HCT116 (cell line): ENCODE measurements around the gene CD300LD. TPM values are rescaled to one million over a fixed set of nuclear protein-coding genes. Genes with fewer than 3 reads are reported as not detected.

Experiments
- ATAC-seq: fragments of 200-7000 bp; cut with Tn5 transposase; 2 replicates; pipeline ENCODE4 v1.9.1; 2020; ENCODE audit warnings: mild to moderate bottlenecking, moderate library complexity
- BruUV-seq: library from RNA; stranded (reverse); fragments of 400-500 nt; replicated peaks from 2 replicates; lab custom pipeline; 2021; lab: Mats Ljungman, UMichigan
- CTCF ChIA-PET: fragments of 300-600 bp; sonication (Branson Sonifier 250); formaldehyde crosslinking; loops from one replicate; lab custom pipeline; 2021; ENCODE audit warnings: antibody characterized with exemption; lab: Charles Lee
- POLR2A ChIA-PET: fragments of 300-600, 350-600 bp; sonication (Branson Sonifier 250); formaldehyde crosslinking; loops from one replicate; lab custom pipeline; 2021; ENCODE audit warnings: antibody characterized with exemption; lab: Charles Lee
- RAD21 ChIA-PET, 2 experiments: fragments of 300-600 bp; sonication (Branson Sonifier 250); formaldehyde crosslinking; loops; one replicate each; lab custom pipeline; 2023; ENCODE audit warnings: low total read pairs in 2 of 2; ENCODE audit not compliant: uncharacterized antibody in 2 of 2, unreplicated experiment in 2 of 2, low non-redundant PET in 1 of 2; lab: Charles Lee
- DNase-seq: peaks from one replicate; pipeline ENCODE4 v3.0.0-alpha.2; 2010; ENCODE audit warnings: low read depth, low spot score
- H2AFZ ChIP-seq: fragments of 200-600 bp; shearing (Covaris generic), sonication (generic); 2 replicates; pipeline ENCODE4 v1.6.1; 2017; ENCODE audit warnings: low read depth, mixed run types, mixed read lengths, antibody characterized with exemption, low read length; ENCODE audit not compliant: poor library complexity, severe bottlenecking
- H3K27ac ChIP-seq: 2 replicates; pipeline ENCODE4 v1.5.1; 2012; ENCODE audit warnings: low read depth, low read length
- H3K27me3 ChIP-seq: fragments of 200-600 bp; sonication (generic); 2 replicates; pipeline ENCODE4 v1.6.1; 2016; ENCODE audit warnings: mixed run types, low read length, mixed read lengths; ENCODE audit not compliant: insufficient read depth
- H3K36me3 ChIP-seq, 2 experiments: fragments of 200-500 bp in 1 of 2; fragments of 200-600 bp in 1 of 2; sonication (Bioruptor generic) in 1 of 2; sonication (generic) in 1 of 2; 2 replicates each; pipeline versions ENCODE4 v1.5.1 to v1.6.1; 2014 to 2016; ENCODE audit warnings: low read length in 2 of 2, inconsistent platforms in 1 of 2, mixed read lengths in 1 of 2, mixed run types in 1 of 2; ENCODE audit not compliant: insufficient read depth in 2 of 2, control insufficient read depth in 1 of 2
- H3K4me1 ChIP-seq, 2 experiments: fragments of 200-600 bp in 1 of 2; sonication (generic) in 1 of 2; 2 replicates each; pipeline versions ENCODE4 v1.5.1 to v1.6.1; 2012 to 2017; ENCODE audit warnings: low read length in 2 of 2, inconsistent platforms in 1 of 2, mild to moderate bottlenecking in 1 of 2, mixed read lengths in 1 of 2, mixed run types in 1 of 2, moderate library complexity in 1 of 2; ENCODE audit not compliant: insufficient read depth in 2 of 2, control insufficient read depth in 1 of 2
- H3K4me2 ChIP-seq: fragments of 200-600 bp; sonication (generic); 2 replicates; pipeline ENCODE4 v1.6.1; 2017; ENCODE audit warnings: mixed run types, low read length, mixed read lengths
- H3K4me3 ChIP-seq, 2 experiments: fragments of 200-600 bp in 1 of 2; sonication (generic) in 1 of 2; replicated peaks in 1 of 2; 2 replicates each; pipeline ENCODE4 v1.5.1; 2011 to 2016; ENCODE audit warnings: low read length in 2 of 2, control low read depth in 1 of 2, low read depth in 1 of 2, mild to moderate bottlenecking in 1 of 2, mixed read lengths in 1 of 2, mixed run types in 1 of 2
- H3K79me2 ChIP-seq: fragments of 200-600 bp; sonication (generic); 2 replicates; pipeline ENCODE4 v1.6.1; 2017; ENCODE audit warnings: mild to moderate bottlenecking, mixed run types, low read length, moderate library complexity, mixed read lengths; ENCODE audit not compliant: insufficient read depth
- H3K9ac ChIP-seq: fragments of 200-600 bp; sonication (generic); 2 replicates; pipeline ENCODE4 v1.6.1; 2016; ENCODE audit warnings: low read length, mixed read lengths
- H3K9me2 ChIP-seq: fragments of 200-600 bp; sonication (generic), shearing (Covaris generic); 2 replicates; pipeline ENCODE4 v1.6.1; 2017; ENCODE audit warnings: mixed run types, mild to moderate bottlenecking, moderate library complexity; ENCODE audit not compliant: insufficient read depth
- H3K9me3 ChIP-seq, 2 experiments: fragments of 200-500 bp in 1 of 2; fragments of 200-600 bp in 1 of 2; sonication (Bioruptor generic) in 1 of 2; sonication (generic) in 1 of 2; 2 replicates each; pipeline ENCODE4 v1.6.1; 2014 to 2017; ENCODE audit warnings: low read length in 2 of 2, mixed read lengths in 2 of 2, inconsistent platforms in 1 of 2, low read depth in 1 of 2, mild to moderate bottlenecking in 1 of 2, mixed run types in 1 of 2, moderate library complexity in 1 of 2; ENCODE audit not compliant: control insufficient read depth in 1 of 2, insufficient read depth in 1 of 2
- H4K20me1 ChIP-seq: fragments of 200-600 bp; sonication (generic), shearing (Covaris generic); 2 replicates; pipeline ENCODE4 v1.6.1; 2017; ENCODE audit warnings: mixed run types, mild to moderate bottlenecking, moderate library complexity; ENCODE audit not compliant: insufficient read depth
- CBX3 ChIP-seq: IDR thresholded peaks from 2 replicates; pipeline ENCODE4 v1.6.1; 2012; ENCODE audit warnings: low read depth
- EGR1 ChIP-seq: IDR thresholded peaks from 2 replicates; pipeline ENCODE4 v1.6.1; 2012; ENCODE audit warnings: low read depth
- ELF1 ChIP-seq: IDR thresholded peaks from 2 replicates; pipeline ENCODE4 v1.6.1; 2012; ENCODE audit warnings: low read depth, borderline replicate concordance
- EZH2 ChIP-seq: fragments of 200-600 bp; sonication (generic); IDR thresholded peaks from 2 replicates; pipeline ENCODE4 v1.6.1; 2017; ENCODE audit warnings: antibody characterized with exemption, mixed run types
- EZH2phosphoT487 ChIP-seq: fragments of 200-600 bp; IDR thresholded peaks from 2 replicates; pipeline ENCODE4 v1.6.1; 2018; ENCODE audit warnings: antibody characterized with exemption, borderline replicate concordance
- JUND ChIP-seq: IDR thresholded peaks from 2 replicates; pipeline ENCODE4 v1.6.1; 2012
- POLR2A ChIP-seq: IDR thresholded peaks from 2 replicates; pipeline ENCODE4 v1.7.0; 2011; ENCODE audit warnings: borderline replicate concordance; ENCODE audit not compliant: insufficient read depth, insufficient read length; ENCODE audit errors: extremely low read depth
- POLR2AphosphoS5 ChIP-seq: IDR thresholded peaks from 2 replicates; pipeline ENCODE4 v1.6.1; 2011; ENCODE audit warnings: mild to moderate bottlenecking, low read depth, low read length, moderate library complexity
- RAD21 ChIP-seq: IDR thresholded peaks from 2 replicates; pipeline ENCODE4 v1.6.1; 2012; ENCODE audit warnings: low read depth, mild to moderate bottlenecking
- SIN3A ChIP-seq: IDR thresholded peaks from 2 replicates; pipeline ENCODE4 v1.6.1; 2012; ENCODE audit warnings: low read depth
- SRF ChIP-seq: IDR thresholded peaks from 2 replicates; pipeline ENCODE4 v1.6.1; 2012; ENCODE audit warnings: low read depth
- ZFX ChIP-seq: fragments of 450-650 bp; IDR thresholded peaks from 2 replicates; pipeline ENCODE4 v1.6.1; 2017
- intact Hi-C: fragments of 100-400 bp; cut with micrococcal nuclease; formaldehyde crosslinking; loops from 2 replicates; pipeline ENCODE4 v1.10.0; 2022
- total RNA-seq: library from RNA; stranded (reverse); gene quantifications from one replicate; pipeline ENCODE4 v1.2.1, GENCODE V29; 2021; ENCODE audit not compliant: unreplicated experiment
- TF ChIP-seq, protein P1 (sequence below): IDR thresholded peaks from 2 replicates; pipeline ENCODE4 v1.6.1; 2012; ENCODE audit warnings: low read depth

The CD300LD gene
- total RNA-seq, 1 experiment from 2014 or later: not detected

DNA sequence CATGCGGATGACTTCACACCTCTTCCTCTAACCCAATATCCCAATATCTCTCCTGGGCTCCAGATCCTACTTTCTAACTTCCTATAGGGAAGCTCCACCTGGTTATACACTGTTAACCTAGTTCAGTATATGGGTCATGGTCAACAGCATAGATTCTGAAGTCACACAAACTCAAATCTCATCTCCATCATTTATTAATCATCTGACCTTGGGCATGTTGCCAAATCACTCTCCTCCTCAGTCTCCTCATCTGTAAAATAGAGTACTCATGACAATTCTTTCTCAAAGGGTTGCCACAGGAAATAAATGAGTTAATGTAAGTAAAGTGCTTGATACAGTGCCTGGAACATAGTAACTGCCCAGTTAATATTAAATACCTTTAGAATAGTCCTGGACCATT is 32.0 kb upstream of the CD300LD start:
- H3K4me1 ChIP-seq: no peaks in the 10 kb centered on the region
- no peak overlapping the region for H3K4me3 ChIP-seq
- no peak overlapping the region for H3K9ac ChIP-seq
- no peak overlapping the region for H3K4me2 ChIP-seq
- H4K20me1 ChIP-seq: no peaks in the 10 kb centered on the region
- BruUV-seq: no TSS peak
- peaks cover 0 to 4% of the 10 kb centered on the region in 2 experiments; a peak in 2 of 4 replicates for H3K9me3 ChIP-seq
- CTCF ChIA-PET: no interaction called here
- no peaks in the 10 kb centered on the region for H3K9me2 ChIP-seq
- H3K27me3 ChIP-seq: peaks cover 77% of the 10 kb centered on the region
- ATAC-seq (no peak), DNase-seq (no peak)
- no peak overlapping the region for H2AFZ ChIP-seq
- POLR2A ChIA-PET: no interaction called here
- H3K79me2 ChIP-seq: no peaks in the 10 kb centered on the region
- no peak for TF ChIP-seq ZFX
- TF ChIP-seq POLR2A: no peak
- TF ChIP-seq EGR1: no peak
- no peak for TF ChIP-seq CBX3
- no peak for TF ChIP-seq SIN3A
- no peak for TF ChIP-seq JUND
- TF ChIP-seq, protein P1, sequence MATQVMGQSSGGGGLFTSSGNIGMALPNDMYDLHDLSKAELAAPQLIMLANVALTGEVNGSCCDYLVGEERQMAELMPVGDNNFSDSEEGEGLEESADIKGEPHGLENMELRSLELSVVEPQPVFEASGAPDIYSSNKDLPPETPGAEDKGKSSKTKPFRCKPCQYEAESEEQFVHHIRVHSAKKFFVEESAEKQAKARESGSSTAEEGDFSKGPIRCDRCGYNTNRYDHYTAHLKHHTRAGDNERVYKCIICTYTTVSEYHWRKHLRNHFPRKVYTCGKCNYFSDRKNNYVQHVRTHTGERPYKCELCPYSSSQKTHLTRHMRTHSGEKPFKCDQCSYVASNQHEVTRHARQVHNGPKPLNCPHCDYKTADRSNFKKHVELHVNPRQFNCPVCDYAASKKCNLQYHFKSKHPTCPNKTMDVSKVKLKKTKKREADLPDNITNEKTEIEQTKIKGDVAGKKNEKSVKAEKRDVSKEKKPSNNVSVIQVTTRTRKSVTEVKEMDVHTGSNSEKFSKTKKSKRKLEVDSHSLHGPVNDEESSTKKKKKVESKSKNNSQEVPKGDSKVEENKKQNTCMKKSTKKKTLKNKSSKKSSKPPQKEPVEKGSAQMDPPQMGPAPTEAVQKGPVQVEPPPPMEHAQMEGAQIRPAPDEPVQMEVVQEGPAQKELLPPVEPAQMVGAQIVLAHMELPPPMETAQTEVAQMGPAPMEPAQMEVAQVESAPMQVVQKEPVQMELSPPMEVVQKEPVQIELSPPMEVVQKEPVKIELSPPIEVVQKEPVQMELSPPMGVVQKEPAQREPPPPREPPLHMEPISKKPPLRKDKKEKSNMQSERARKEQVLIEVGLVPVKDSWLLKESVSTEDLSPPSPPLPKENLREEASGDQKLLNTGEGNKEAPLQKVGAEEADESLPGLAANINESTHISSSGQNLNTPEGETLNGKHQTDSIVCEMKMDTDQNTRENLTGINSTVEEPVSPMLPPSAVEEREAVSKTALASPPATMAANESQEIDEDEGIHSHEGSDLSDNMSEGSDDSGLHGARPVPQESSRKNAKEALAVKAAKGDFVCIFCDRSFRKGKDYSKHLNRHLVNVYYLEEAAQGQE: no peak
- TF ChIP-seq RAD21: no peak
- no peak for TF ChIP-seq POLR2AphosphoS5
- no peak for TF ChIP-seq ELF1
- TF ChIP-seq EZH2: no peak
- TF ChIP-seq EZH2phosphoT487: no peak
- no peak for TF ChIP-seq SRF
- H3K36me3 ChIP-seq: no peaks in the 10 kb centered on the region
- RAD21 ChIA-PET: no interaction called here
- no peak overlapping the region for H3K27ac ChIP-seq
- intact Hi-C loops: no loop called here
